D721Med (cell line): Measurements from ENCODE around the gene MUC2.

ENCODE experiments used
- DNase-seq: peaks from one replicate; pipeline ENCODE4 v3.0.0; 2011; ENCODE audit warnings: low spot score; ENCODE audit not compliant: insufficient read length
- FAIRE-seq: peaks from 2 replicates; lab custom pipeline; 2011; peaks lifted over from hg19 to GRCh38; lab: Jason Lieb, UNC
- TF ChIP-seq, protein P1 (sequence below): IDR thresholded peaks from 2 replicates; pipeline ENCODE4 v1.5.1; 2012; ENCODE audit warnings: mild to moderate bottlenecking, control low read depth; ENCODE audit not compliant: insufficient read depth; ENCODE audit errors: missing control alignments

The MUC2 gene

GRCh38 chr11:1123970-1124369, 49.3 kb downstream of the MUC2 start:
- FAIRE-seq (no peak), DNase-seq (no peak)
- TF ChIP-seq, protein P1, sequence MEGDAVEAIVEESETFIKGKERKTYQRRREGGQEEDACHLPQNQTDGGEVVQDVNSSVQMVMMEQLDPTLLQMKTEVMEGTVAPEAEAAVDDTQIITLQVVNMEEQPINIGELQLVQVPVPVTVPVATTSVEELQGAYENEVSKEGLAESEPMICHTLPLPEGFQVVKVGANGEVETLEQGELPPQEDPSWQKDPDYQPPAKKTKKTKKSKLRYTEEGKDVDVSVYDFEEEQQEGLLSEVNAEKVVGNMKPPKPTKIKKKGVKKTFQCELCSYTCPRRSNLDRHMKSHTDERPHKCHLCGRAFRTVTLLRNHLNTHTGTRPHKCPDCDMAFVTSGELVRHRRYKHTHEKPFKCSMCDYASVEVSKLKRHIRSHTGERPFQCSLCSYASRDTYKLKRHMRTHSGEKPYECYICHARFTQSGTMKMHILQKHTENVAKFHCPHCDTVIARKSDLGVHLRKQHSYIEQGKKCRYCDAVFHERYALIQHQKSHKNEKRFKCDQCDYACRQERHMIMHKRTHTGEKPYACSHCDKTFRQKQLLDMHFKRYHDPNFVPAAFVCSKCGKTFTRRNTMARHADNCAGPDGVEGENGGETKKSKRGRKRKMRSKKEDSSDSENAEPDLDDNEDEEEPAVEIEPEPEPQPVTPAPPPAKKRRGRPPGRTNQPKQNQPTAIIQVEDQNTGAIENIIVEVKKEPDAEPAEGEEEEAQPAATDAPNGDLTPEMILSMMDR: no peak
